Measurements from ENCODE around the gene SLC25A45.

GRCh38 chr11:65404638-65405339 is 22.3 kb upstream of the SLC25A45 start:
- TF ChIP-seq, protein P1, sequence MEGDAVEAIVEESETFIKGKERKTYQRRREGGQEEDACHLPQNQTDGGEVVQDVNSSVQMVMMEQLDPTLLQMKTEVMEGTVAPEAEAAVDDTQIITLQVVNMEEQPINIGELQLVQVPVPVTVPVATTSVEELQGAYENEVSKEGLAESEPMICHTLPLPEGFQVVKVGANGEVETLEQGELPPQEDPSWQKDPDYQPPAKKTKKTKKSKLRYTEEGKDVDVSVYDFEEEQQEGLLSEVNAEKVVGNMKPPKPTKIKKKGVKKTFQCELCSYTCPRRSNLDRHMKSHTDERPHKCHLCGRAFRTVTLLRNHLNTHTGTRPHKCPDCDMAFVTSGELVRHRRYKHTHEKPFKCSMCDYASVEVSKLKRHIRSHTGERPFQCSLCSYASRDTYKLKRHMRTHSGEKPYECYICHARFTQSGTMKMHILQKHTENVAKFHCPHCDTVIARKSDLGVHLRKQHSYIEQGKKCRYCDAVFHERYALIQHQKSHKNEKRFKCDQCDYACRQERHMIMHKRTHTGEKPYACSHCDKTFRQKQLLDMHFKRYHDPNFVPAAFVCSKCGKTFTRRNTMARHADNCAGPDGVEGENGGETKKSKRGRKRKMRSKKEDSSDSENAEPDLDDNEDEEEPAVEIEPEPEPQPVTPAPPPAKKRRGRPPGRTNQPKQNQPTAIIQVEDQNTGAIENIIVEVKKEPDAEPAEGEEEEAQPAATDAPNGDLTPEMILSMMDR (IDR thresholded peaks at IDR 0.05 in 4 of 5, conservative IDR thresholded peaks at IDR 0.05 in 1 of 5), result no peak
- peak in 1 of 2 donors; percentile 26 for TF ChIP-seq POLR2A (IDR thresholded peaks at IDR 0.05)
